Measurements from ENCODE around the gene ZNHIT2.

DNA sequence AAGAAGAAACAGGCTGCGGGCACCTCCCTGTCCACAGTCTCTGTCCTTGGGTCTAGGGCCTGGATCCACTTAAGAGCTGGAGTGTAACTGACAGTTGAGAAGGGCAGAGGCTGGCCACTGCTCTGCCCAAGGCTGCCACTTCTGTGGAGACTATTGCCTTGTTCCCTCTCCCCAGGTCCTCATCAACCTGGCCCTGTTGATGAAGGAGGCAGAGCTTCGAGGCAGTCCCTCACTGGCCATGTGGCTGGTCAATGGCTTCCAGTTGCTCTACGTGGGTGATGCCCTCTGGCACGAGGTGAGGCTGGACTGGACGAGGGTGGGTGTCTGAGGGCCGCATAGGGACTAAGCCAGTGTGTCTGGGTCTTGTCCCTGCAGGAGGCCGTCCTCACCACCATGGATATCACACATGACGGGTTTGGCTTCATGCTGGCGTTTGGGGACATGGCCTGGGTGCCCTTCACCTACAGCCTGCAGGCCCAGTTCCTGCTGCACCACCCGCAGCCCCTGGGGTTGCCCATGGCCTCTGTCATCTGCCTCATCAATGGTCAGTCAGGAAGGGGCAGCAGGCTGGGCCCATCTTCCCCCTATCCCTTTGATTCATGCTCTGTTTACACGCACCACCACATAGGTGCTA is 2.8 kb downstream of the ZNHIT2 start:
- TF ChIP-seq POLR2A (IDR thresholded peaks at IDR 0.05): no peak
- TF ChIP-seq, protein P1, sequence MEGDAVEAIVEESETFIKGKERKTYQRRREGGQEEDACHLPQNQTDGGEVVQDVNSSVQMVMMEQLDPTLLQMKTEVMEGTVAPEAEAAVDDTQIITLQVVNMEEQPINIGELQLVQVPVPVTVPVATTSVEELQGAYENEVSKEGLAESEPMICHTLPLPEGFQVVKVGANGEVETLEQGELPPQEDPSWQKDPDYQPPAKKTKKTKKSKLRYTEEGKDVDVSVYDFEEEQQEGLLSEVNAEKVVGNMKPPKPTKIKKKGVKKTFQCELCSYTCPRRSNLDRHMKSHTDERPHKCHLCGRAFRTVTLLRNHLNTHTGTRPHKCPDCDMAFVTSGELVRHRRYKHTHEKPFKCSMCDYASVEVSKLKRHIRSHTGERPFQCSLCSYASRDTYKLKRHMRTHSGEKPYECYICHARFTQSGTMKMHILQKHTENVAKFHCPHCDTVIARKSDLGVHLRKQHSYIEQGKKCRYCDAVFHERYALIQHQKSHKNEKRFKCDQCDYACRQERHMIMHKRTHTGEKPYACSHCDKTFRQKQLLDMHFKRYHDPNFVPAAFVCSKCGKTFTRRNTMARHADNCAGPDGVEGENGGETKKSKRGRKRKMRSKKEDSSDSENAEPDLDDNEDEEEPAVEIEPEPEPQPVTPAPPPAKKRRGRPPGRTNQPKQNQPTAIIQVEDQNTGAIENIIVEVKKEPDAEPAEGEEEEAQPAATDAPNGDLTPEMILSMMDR (IDR thresholded peaks at IDR 0.05): no peak
